GM10266 (cell line): Measurements from ENCODE around the gene FEM1B.
"Not testable (repeated sequence)": the region's sequence is repeated elsewhere in the genome, so short reads cannot be mapped to it uniquely, and the experiment has no call there.

ENCODE experiments used
- DNase-seq: peaks from one replicate; pipeline ENCODE4 v3.0.0; 2012; ENCODE audit errors: extremely low spot score
- CTCF ChIP-seq: IDR thresholded peaks from 2 replicates; pipeline ENCODE4 v1.5.1; 2012; ENCODE audit warnings: mild to moderate bottlenecking, low read depth; ENCODE audit not compliant: control insufficient read depth, insufficient read depth; ENCODE audit errors: missing control alignments

The FEM1B gene

GRCh38 chr15:68232449-68232848, 45.1 kb upstream of the FEM1B start:
- DNase-seq, result no peak
- TF ChIP-seq CTCF, result no peak

GRCh38 chr15:68232937-68233336, 44.6 kb upstream of the FEM1B start:
- no peak for TF ChIP-seq CTCF
- no peak for DNase-seq

- TF ChIP-seq CTCF, result no peak
- no peak for DNase-seq
These were observed 43.5 kb upstream of the FEM1B start for GRCh38 chr15:68234060-68234459.

GRCh38 chr15:68234520-68234919, 43.0 kb upstream of the FEM1B start:
- DNase-seq, result not testable (repeated sequence)

- no peak for TF ChIP-seq CTCF
- no peak for DNase-seq
These were observed 42.5 kb upstream of the FEM1B start for GRCh38 chr15:68235022-68235421.

- TF ChIP-seq CTCF, result no peak
- no peak for DNase-seq
These were observed 38.5 kb upstream of the FEM1B start for GRCh38 chr15:68239025-68239424.

- DNase-seq, result no peak
- TF ChIP-seq CTCF, result no peak
These were observed 36.2 kb upstream of the FEM1B start for GRCh38 chr15:68241088-68241935.
